Suprapubic skin (tissue), 4 donors: Measurements from ENCODE around the gene ZSCAN30. TPM values are rescaled to one million over a fixed set of nuclear protein-coding genes. Genes with fewer than 3 reads are reported as not detected.
A peak's percentile ranks its signal among the peaks of the same experiment; 100 is the strongest.

Experiments
- DNase-seq, 2 donors: peaks; one replicate each; pipeline ENCODE4 v3.0.0-alpha.2; 2019; ENCODE audit warnings: low spot score in 2 of 2
- H3K27ac ChIP-seq: fragments of 200-600 bp; sonication (generic); one replicate; pipeline ENCODE4 v1.5.1; 2019
- H3K27me3 ChIP-seq: fragments of 200-600 bp; sonication (generic); one replicate; pipeline ENCODE4 v1.5.1; 2019
- H3K36me3 ChIP-seq: fragments of 200-600 bp; sonication (generic); one replicate; pipeline ENCODE4 v1.5.1; 2019
- H3K4me1 ChIP-seq: fragments of 200-600 bp; sonication (generic); one replicate; pipeline ENCODE4 v1.5.1; 2019
- H3K4me3 ChIP-seq: fragments of 200-600 bp; sonication (generic); one replicate; pipeline ENCODE4 v1.5.1; 2019; ENCODE audit warnings: mild to moderate bottlenecking
- H3K9me3 ChIP-seq: fragments of 200-600 bp; sonication (generic); one replicate; pipeline ENCODE4 v1.5.1; 2019
- CTCF ChIP-seq, 2 donors: fragments of 200-600 bp in 1 of 2; fragments of 450-650 bp in 1 of 2; sonication (generic) in 1 of 2; IDR thresholded peaks; one replicate each; pipeline ENCODE4 v1.5.1; 2016 to 2019; ENCODE audit warnings: antibody characterized with exemption in 2 of 2, mild to moderate bottlenecking in 1 of 2, moderate library complexity in 1 of 2
- EP300 ChIP-seq: sonication (generic); formaldehyde crosslinking; IDR thresholded peaks from one replicate; pipeline ENCODE4 v1.6.1; 2017; ENCODE audit warnings: antibody characterized with exemption
- POLR2A ChIP-seq, 2 donors: fragments of 450-650 bp; IDR thresholded peaks; one replicate each; pipeline ENCODE4 v1.6.1; 2017; ENCODE audit warnings: antibody characterized with exemption in 2 of 2, mild to moderate bottlenecking in 2 of 2, moderate library complexity in 2 of 2
- POLR2AphosphoS5 ChIP-seq, 3 donors: sonication (generic); formaldehyde crosslinking; IDR thresholded peaks; one replicate each; pipeline ENCODE4 v1.6.1; 2017; ENCODE audit warnings: antibody characterized with exemption in 3 of 3
- WGBS: methylation state at CpG from one replicate; pipeline ENCODE4 v1.1.5; 2018; 5-methylcytosine and 5-hydroxymethylcytosine counted together
- total RNA-seq, 4 donors: library from RNA; depleted of rRNA; stranded (reverse); fragments of >200 nt; gene quantifications; one replicate each; pipeline ENCODE4 v1.1.0, GENCODE V29; 2016

ZSCAN30 gene
- total RNA-seq, 4 donors from 2014 or later, result 9.6 to 25.2 (median 10.7) TPM

- TF ChIP-seq POLR2AphosphoS5 (IDR thresholded peaks at IDR 0.05) (no peak), POLR2A (IDR thresholded peaks at IDR 0.05) (no peak), CTCF (IDR thresholded peaks at IDR 0.05) (no peak), EP300 (no peak)
- Histone ChIP-seq H3K4me1 (peaks cover 31% of the 10 kb centered on the region), H3K27me3 (no peaks in the 10 kb centered on the region), H3K4me3 (peak overlapping the region; percentile 69), H3K27ac (peak overlapping the region; percentile 84), H3K9me3 (peaks cover 4% of the 10 kb centered on the region), H3K36me3 (peaks cover 8% of the 10 kb centered on the region)
- under 1% methylated on average over 8 of the region's 8 CpGs for WGBS
- DNase-seq, result no peak
Observed at GRCh38 chr18:35289727-35290093, 319 bp downstream of the ZSCAN30 start.

GRCh38 chr18:35289293-35289692 is 736 bp downstream of the ZSCAN30 start:
- peaks cover 31% of the 10 kb centered on the region for H3K4me1 ChIP-seq
- peaks cover 4% of the 10 kb centered on the region for H3K9me3 ChIP-seq
- TF ChIP-seq EP300 (no peak), POLR2AphosphoS5 (IDR thresholded peaks at IDR 0.05) (no peak), POLR2A (IDR thresholded peaks at IDR 0.05) (no peak), CTCF (IDR thresholded peaks at IDR 0.05) (no peak)
- H3K27me3 ChIP-seq, result no peaks in the 10 kb centered on the region
- H3K36me3 ChIP-seq, result peaks cover 10% of the 10 kb centered on the region
- no peak for DNase-seq
- WGBS, result 7% methylated on average over 6 of the region's 6 CpGs
- H3K4me3 ChIP-seq, result peak overlapping the region; percentile 69
- H3K27ac ChIP-seq, result peak overlapping the region; percentile 84

- Histone ChIP-seq H3K27me3 (no peaks in the 10 kb centered on the region), H3K4me3 (no peak overlapping the region), H3K27ac (no peak overlapping the region), H3K9me3 (peaks cover 4% of the 10 kb centered on the region), H3K36me3 (peaks cover 13% of the 10 kb centered on the region), H3K4me1 (peaks cover 10% of the 10 kb centered on the region)
- TF ChIP-seq POLR2AphosphoS5 (IDR thresholded peaks at IDR 0.05), result no peak
- no peak for TF ChIP-seq EP300
- no peak for TF ChIP-seq CTCF (IDR thresholded peaks at IDR 0.05)
- no peak for TF ChIP-seq POLR2A (IDR thresholded peaks at IDR 0.05)
- 83% methylated on average over 3 of the region's 3 CpGs for WGBS
- DNase-seq, result no peak
Observed at GRCh38 chr18:35284841-35285240, 5.2 kb downstream of the ZSCAN30 start.

GRCh38 chr18:35283923-35284794 is 5.9 kb downstream of the ZSCAN30 start:
- Histone ChIP-seq H3K27ac (no peak overlapping the region), H3K36me3 (peaks cover 13% of the 10 kb centered on the region), H3K4me3 (no peak overlapping the region), H3K27me3 (no peaks in the 10 kb centered on the region), H3K9me3 (peaks cover 4% of the 10 kb centered on the region), H3K4me1 (peaks cover 4% of the 10 kb centered on the region)
- TF ChIP-seq POLR2A (IDR thresholded peaks at IDR 0.05) (no peak), CTCF (IDR thresholded peaks at IDR 0.05) (no peak), EP300 (no peak), POLR2AphosphoS5 (IDR thresholded peaks at IDR 0.05) (no peak)
- WGBS, result 100% methylated on average over 5 of the region's 7 CpGs
- DNase-seq, result no peak

- DNase-seq, result no peak
- TF ChIP-seq CTCF (IDR thresholded peaks at IDR 0.05) (no peak), POLR2AphosphoS5 (IDR thresholded peaks at IDR 0.05) (no peak), EP300 (no peak), POLR2A (IDR thresholded peaks at IDR 0.05) (no peak)
- no peaks in the 10 kb centered on the region for H3K27me3 ChIP-seq
- peaks cover 4% of the 10 kb centered on the region for H3K9me3 ChIP-seq
- WGBS, result 74% methylated on average over 1 of the region's 1 CpG
- H3K4me1 ChIP-seq, result no peaks in the 10 kb centered on the region
- peaks cover 13% of the 10 kb centered on the region for H3K36me3 ChIP-seq
- no peak overlapping the region for H3K27ac ChIP-seq
- no peak overlapping the region for H3K4me3 ChIP-seq
Observed at GRCh38 chr18:35282353-35282752, 7.7 kb downstream of the ZSCAN30 start.
